HCT116 (cell line): ENCODE measurements around the gene SPATS2L.

Experiments
- ATF3 ChIP-seq: IDR thresholded peaks from 2 replicates; pipeline ENCODE4 v1.6.1; 2012
- CEBPB ChIP-seq: IDR thresholded peaks from 2 replicates; pipeline ENCODE4 v1.6.1; 2012; ENCODE audit warnings: low read depth
- POLR2A ChIP-seq: IDR thresholded peaks from 2 replicates; pipeline ENCODE4 v1.7.0; 2011; ENCODE audit warnings: borderline replicate concordance; ENCODE audit not compliant: insufficient read depth, insufficient read length; ENCODE audit errors: extremely low read depth
- POLR2AphosphoS5 ChIP-seq: IDR thresholded peaks from 2 replicates; pipeline ENCODE4 v1.6.1; 2011; ENCODE audit warnings: mild to moderate bottlenecking, low read depth, low read length, moderate library complexity
- RAD21 ChIP-seq: IDR thresholded peaks from 2 replicates; pipeline ENCODE4 v1.6.1; 2012; ENCODE audit warnings: low read depth, mild to moderate bottlenecking
- REST ChIP-seq: IDR thresholded peaks from 2 replicates; pipeline ENCODE4 v1.6.1; 2012; ENCODE audit warnings: low read depth
- SP1 ChIP-seq: IDR thresholded peaks from 2 replicates; pipeline ENCODE4 v1.6.1; 2012; ENCODE audit warnings: low read depth
- SRF ChIP-seq: IDR thresholded peaks from 2 replicates; pipeline ENCODE4 v1.6.1; 2012; ENCODE audit warnings: low read depth
- TF ChIP-seq, protein P1 (sequence below), 3 experiments: fragments of 200-600 bp in 1 of 3; sonication (generic) in 1 of 3; IDR thresholded peaks in 2 of 3; conservative IDR thresholded peaks in 1 of 3; 2 replicates each; pipeline ENCODE4 v1.5.1; 2012 to 2017; ENCODE audit warnings: low read depth in 2 of 3, low read length in 2 of 3, antibody characterized with exemption in 1 of 3, borderline replicate concordance in 1 of 3, control low read depth in 1 of 3, mild to moderate bottlenecking in 1 of 3, mixed read lengths in 1 of 3, mixed run types in 1 of 3, moderate library complexity in 1 of 3; ENCODE audit not compliant: insufficient read depth in 1 of 3

DNA sequence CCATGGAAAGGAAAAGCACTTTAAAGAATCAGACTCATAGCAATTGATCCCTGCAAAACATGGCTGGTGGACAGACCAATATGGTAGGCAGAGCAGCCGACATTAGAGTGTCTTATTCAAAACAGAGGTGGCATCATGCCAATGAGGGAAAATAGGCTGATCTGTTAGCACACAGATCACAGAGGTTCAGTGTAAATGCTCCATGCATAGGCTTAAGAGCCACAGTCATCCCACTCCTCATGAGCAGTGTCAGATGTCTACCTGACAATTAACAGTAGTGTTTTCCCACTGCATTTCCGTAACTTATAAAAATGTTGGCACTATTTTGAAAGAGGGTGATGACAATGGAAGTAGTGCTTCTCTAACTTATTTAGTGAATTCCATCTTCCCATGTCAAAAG, 86.7 kb downstream of the SPATS2L start:
- TF ChIP-seq, protein P1, sequence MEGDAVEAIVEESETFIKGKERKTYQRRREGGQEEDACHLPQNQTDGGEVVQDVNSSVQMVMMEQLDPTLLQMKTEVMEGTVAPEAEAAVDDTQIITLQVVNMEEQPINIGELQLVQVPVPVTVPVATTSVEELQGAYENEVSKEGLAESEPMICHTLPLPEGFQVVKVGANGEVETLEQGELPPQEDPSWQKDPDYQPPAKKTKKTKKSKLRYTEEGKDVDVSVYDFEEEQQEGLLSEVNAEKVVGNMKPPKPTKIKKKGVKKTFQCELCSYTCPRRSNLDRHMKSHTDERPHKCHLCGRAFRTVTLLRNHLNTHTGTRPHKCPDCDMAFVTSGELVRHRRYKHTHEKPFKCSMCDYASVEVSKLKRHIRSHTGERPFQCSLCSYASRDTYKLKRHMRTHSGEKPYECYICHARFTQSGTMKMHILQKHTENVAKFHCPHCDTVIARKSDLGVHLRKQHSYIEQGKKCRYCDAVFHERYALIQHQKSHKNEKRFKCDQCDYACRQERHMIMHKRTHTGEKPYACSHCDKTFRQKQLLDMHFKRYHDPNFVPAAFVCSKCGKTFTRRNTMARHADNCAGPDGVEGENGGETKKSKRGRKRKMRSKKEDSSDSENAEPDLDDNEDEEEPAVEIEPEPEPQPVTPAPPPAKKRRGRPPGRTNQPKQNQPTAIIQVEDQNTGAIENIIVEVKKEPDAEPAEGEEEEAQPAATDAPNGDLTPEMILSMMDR (IDR thresholded peaks at IDR 0.05 in 2 of 3, conservative IDR thresholded peaks at IDR 0.05 in 1 of 3; ENCODE audit: borderline replicate concordance in 1 of 3, insufficient read depth in 1 of 3, low read depth in 2 of 3, low read length in 2 of 3) = no peak
- TF ChIP-seq ATF3 (no peak), CEBPB (no peak), RAD21 (no peak), POLR2A (no peak), REST (no peak), SRF (no peak), SP1 (no peak), POLR2AphosphoS5 (no peak)
